Measurements from ENCODE around the gene ARPC1B.

DNA sequence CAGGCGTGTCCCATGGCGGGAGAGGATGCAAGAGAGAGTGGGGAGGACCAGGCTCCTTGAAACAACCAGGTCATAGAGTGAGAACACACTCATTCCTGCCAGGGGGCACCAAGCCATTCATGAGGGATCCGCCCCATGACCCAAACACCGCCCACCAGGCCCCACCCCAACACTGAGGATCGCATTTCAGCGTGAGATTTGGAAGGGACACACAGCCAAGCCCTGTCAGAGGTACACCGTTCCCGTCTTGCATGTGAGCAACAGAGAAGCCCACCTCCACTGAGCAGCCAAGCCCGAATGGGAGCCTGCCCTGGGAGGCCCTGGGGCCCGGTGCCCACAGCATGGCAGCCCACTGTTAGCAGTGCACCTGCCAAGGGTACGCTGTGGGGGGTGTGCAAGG lies 7.9 kb upstream of the ARPC1B start:
- no peak for TF ChIP-seq EZH2 (IDR thresholded peaks at IDR 0.05)
- no peak for TF ChIP-seq POLR2AphosphoS5 (IDR thresholded peaks at IDR 0.05; ENCODE audit: borderline replicate concordance, low read depth, low read length)
- no peak for TF ChIP-seq FOXP2 (optimal IDR thresholded peaks at IDR 0.05; ENCODE audit: control extremely low read depth, extremely low read length, insufficient read depth)
